ENCODE measurements around the gene ZNRF1. TPM values are rescaled to one million over a fixed set of nuclear protein-coding genes. Genes with fewer than 3 reads are reported as not detected.

ZNRF1 gene
- total RNA-seq, 4 donors from 2014 or later = 18.2 to 28.3 (median 23.6) TPM

- Histone ChIP-seq H3K36me3 (no peaks in the 10 kb centered on the region), H3K4me3 (no peak overlapping the region), H3K27me3 (no peaks in the 10 kb centered on the region), H3K4me1 (no peaks in the 10 kb centered on the region), H3K9me3 (no peaks in the 10 kb centered on the region), H3K27ac (replicated peaks in 1 of 4) (no peak overlapping the region)
- TF ChIP-seq POLR2AphosphoS5 (IDR thresholded peaks at IDR 0.05) = no peak
- no peak for TF ChIP-seq CTCF (IDR thresholded peaks at IDR 0.05)
- TF ChIP-seq POLR2A (IDR thresholded peaks at IDR 0.05; ENCODE audit: low read depth) = no peak
- TF ChIP-seq EP300 (IDR thresholded peaks at IDR 0.05) = no peak
- WGBS = 84% methylated on average over 8 of the region's 8 CpGs
- DNase-seq (ENCODE audit: extremely low spot score) = no peak
- intact Hi-C loops (cut with DNase I) = no loop called here
Observed at GRCh38 chr16:75138233-75138632, 139.4 kb downstream of the ZNRF1 start.

DNA sequence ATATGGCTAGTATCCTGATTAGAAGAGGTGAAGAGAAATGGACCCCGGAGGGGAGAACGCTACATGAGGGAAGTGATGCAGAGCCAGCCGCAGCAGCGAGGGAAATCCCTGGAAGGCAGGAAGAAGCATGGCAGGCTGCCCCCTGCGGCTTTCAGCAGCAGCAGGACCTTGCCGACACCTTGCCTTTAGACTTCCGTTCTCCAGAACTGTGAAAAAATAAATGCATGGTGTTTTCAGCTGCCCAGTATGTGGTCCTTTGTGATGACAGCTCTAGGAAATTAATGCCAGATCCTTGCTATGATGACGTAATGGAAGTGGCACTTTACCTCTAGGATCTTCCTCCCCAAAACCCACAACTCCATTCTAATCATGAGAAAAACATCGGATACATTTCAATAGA lies 139.8 kb downstream of the ZNRF1 start:
- WGBS = 72% methylated on average over 9 of the region's 9 CpGs
- no peaks in the 10 kb centered on the region for H3K36me3 ChIP-seq
- no peak overlapping the region for H3K4me3 ChIP-seq
- H3K27ac ChIP-seq (replicated peaks in 1 of 4) = no peak overlapping the region
- intact Hi-C loops (cut with DNase I) = no loop called here
- no peak for DNase-seq (ENCODE audit: extremely low spot score)
- no peaks in the 10 kb centered on the region for H3K4me1 ChIP-seq
- H3K27me3 ChIP-seq = no peaks in the 10 kb centered on the region
- TF ChIP-seq POLR2A (IDR thresholded peaks at IDR 0.05; ENCODE audit: low read depth) (no peak), EP300 (IDR thresholded peaks at IDR 0.05) (no peak), POLR2AphosphoS5 (IDR thresholded peaks at IDR 0.05) (no peak), CTCF (IDR thresholded peaks at IDR 0.05) (no peak)
- H3K9me3 ChIP-seq = no peaks in the 10 kb centered on the region

DNA sequence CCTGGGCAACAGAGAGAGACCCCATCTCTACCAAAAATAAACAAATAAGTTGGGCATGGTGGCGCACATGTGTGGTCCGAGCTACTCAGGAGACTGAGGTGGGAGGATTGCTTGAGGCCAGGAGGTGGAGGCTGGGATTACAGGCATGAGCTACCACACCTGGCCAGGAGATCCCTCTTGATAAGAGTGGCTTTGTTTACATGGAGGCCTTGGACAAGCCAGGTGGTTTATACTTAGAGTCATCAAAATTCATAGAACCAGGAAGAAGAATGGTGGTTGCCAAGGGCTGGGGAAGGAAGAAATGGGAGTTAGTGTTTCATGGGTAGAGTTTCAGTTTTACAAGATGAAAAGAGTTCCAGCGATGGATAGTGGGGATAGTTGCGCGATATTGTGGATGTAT lies 140.7 kb downstream of the ZNRF1 start:
- Histone ChIP-seq H3K27me3 (no peaks in the 10 kb centered on the region), H3K9me3 (no peaks in the 10 kb centered on the region), H3K36me3 (no peaks in the 10 kb centered on the region), H3K4me1 (no peaks in the 10 kb centered on the region), H3K4me3 (no peak overlapping the region), H3K27ac (replicated peaks in 1 of 4) (no peak overlapping the region)
- TF ChIP-seq CTCF (IDR thresholded peaks at IDR 0.05) = no peak
- TF ChIP-seq POLR2A (IDR thresholded peaks at IDR 0.05; ENCODE audit: low read depth) = no peak
- TF ChIP-seq POLR2AphosphoS5 (IDR thresholded peaks at IDR 0.05) = no peak
- TF ChIP-seq EP300 (IDR thresholded peaks at IDR 0.05) = no peak
- intact Hi-C loops (cut with DNase I) = no loop called here
- WGBS = 95% methylated on average over 5 of the region's 5 CpGs
- no peak for DNase-seq (ENCODE audit: extremely low spot score)

- no peak overlapping the region for H3K4me3 ChIP-seq
- WGBS = 80% methylated on average over 6 of the region's 6 CpGs
- no peak for DNase-seq (ENCODE audit: extremely low spot score)
- intact Hi-C loops (cut with DNase I) = no loop called here
- H3K27me3 ChIP-seq = no peaks in the 10 kb centered on the region
- H3K36me3 ChIP-seq = no peaks in the 10 kb centered on the region
- TF ChIP-seq POLR2AphosphoS5 (IDR thresholded peaks at IDR 0.05) (no peak), POLR2A (IDR thresholded peaks at IDR 0.05; ENCODE audit: low read depth) (no peak), EP300 (IDR thresholded peaks at IDR 0.05) (no peak), CTCF (IDR thresholded peaks at IDR 0.05) (no peak)
- H3K9me3 ChIP-seq = peaks cover 0 to 6% (median 0%) of the 10 kb centered on the region in 4 donors
- H3K27ac ChIP-seq (replicated peaks in 1 of 4) = no peak overlapping the region
- H3K4me1 ChIP-seq = peaks cover 0 to 7% (median under 1%) of the 10 kb centered on the region in 4 donors
Observed at GRCh38 chr16:75143941-75144340, 145.1 kb downstream of the ZNRF1 start.

- peaks cover 0 to 4% (median 2%) of the 10 kb centered on the region in 4 donors for H3K36me3 ChIP-seq
- peaks cover 10 to 18% (median 12%) of the 10 kb centered on the region in 4 donors for H3K4me1 ChIP-seq
- DNase-seq (ENCODE audit: extremely low spot score) = no peak
- peak overlapping the region; percentile 85 to 100 (median 100) for H3K4me3 ChIP-seq
- no peak for TF ChIP-seq POLR2AphosphoS5 (IDR thresholded peaks at IDR 0.05)
- TF ChIP-seq CTCF (IDR thresholded peaks at IDR 0.05) = no peak
- no peak for TF ChIP-seq POLR2A (IDR thresholded peaks at IDR 0.05; ENCODE audit: low read depth)
- no peak for TF ChIP-seq EP300 (IDR thresholded peaks at IDR 0.05)
- H3K27ac ChIP-seq (replicated peaks in 1 of 4) = peak overlapping the region; percentile 98 to 100 (median 99)
- peaks cover 0 to 25% (median 7%) of the 10 kb centered on the region in 4 donors for H3K9me3 ChIP-seq
- intact Hi-C loops (cut with DNase I) = loop anchor here (5.0 kb wide), 1 partner anchor 49 kb away; no protein-coding TSS in a partner anchor
- 62% methylated on average over 3 of the region's 3 CpGs for WGBS
- no peaks in the 10 kb centered on the region for H3K27me3 ChIP-seq
Observed at GRCh38 chr16:75147968-75148310, 149.1 kb downstream of the ZNRF1 start.
